UCSD-AML1 (cell line): ENCODE data around the gene METTL6.
"Not testable (repeated sequence)": the region's sequence is repeated elsewhere in the genome, so short reads cannot be mapped to it uniquely, and the experiment has no call there.

Experiments
- DNase-seq: peaks from one replicate; lab custom pipeline; 2025; ENCODE audit not compliant: unreplicated experiment; lab: John Stamatoyannopoulos, UW

The METTL6 gene

DNA sequence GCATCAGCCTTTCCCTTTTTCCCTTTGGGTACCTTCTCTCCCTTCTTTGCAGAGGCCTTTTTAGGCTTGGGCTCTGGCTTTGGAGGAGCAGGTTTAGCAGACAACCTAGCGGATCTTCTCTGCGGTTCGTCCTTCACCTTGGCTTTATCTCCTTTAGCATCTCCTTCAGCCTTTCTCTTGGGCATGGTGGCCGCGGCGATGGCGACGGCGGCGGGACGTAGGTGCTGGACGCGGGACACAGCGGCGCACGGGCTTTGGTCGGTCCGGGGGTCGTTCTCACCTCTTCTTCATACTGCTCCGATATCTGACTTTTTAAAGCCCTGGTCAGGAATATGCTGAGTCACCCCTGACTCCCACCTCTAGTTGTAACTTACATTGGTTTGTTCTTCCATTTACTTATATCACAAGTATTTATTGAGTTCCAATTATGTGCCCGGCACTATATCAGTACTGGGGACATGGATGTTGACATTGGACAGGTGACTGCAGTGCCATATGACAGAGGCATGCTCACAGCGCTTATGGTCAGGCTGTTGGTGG lies 51.8 kb downstream of the METTL6 start:
- DNase-seq, result no peak

DNA sequence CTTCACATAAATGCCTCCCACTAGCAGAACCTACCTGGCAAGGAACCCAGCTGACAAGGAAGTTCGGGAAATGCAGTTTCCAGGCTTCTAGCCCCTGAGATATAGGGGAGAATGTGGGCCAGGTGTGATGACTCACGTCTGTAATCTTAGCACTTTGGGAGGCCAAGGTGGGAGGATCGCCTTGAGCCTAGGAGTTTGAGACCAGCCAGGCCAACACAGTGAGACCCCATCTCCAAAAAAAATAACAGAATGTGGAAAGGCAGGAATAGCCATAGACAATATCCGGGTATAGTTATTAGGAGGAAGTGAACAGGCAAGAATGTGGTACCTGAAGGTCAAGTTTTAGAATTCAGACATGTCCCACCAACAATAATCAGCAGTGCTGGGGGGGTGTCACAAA lies 54.4 kb downstream of the METTL6 start:
- DNase-seq, result no peak

DNA sequence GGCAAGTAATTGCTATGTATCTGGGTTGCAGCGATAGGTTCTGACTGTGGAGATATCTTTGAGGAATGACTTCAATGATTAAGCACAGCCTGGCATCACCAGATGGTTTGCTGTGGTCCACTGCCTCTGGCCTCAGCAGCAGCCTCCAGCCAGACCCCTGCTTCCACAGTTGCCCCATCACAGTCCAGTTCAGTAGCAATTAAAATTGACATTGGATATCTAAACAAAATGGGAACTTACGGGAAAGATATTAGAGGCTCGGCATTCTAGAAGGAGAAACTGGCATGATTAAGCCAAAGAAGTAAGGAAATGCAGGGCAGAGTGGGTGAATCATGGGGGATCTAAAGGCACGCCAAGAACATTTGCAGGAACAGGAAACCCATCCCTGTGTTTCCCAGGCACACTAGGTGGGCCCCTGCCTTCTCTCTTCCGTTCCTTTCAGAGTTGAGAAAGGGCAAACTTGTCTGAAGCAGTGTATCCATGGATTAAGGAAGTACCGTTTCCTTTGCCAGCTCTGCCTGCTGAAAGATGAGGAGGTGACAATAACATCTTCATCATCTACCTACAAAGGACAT lies 58.7 kb downstream of the METTL6 start:
- no peak for DNase-seq

- DNase-seq, result no peak
These were observed 60.3 kb downstream of the METTL6 start for GRCh38 chr3:15367059-15367458.

- DNase-seq, result not testable (repeated sequence)
These were observed 63.3 kb downstream of the METTL6 start for GRCh38 chr3:15364078-15364477.

DNA sequence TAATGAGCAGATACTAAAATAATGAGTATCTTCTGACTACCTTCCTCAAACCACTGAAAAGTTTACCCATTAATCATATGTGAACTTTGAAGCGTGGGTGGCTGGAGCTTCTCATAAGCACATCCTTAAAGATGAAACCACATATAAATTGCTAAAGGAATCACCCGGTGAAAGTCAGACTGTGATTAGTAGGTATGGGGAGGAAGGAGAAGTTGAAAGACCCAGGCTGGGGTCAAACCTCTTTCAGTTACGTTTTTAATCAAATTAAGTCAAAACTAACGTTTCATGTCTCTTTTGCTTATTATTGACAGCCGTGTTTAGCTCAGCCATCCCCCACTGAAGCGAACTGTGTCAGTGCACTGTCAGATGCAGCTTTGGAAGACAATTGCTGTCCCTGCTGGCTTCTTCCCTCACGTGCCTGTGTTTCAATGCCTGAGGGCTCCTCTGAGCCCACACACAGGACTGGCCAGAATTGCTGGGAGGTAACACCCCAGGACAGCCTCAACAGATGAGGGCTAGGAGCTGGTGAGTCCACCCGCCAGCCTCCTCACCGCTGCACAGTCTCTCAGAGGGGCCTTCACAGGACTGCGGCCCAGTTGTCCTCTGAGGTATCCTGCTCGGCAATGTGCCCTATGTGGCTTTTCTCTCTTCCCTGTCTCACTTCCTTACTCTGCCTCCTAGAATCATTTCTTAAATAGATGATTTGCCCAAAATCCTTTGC lies 65.7 kb downstream of the METTL6 start:
- no peak for DNase-seq

DNA sequence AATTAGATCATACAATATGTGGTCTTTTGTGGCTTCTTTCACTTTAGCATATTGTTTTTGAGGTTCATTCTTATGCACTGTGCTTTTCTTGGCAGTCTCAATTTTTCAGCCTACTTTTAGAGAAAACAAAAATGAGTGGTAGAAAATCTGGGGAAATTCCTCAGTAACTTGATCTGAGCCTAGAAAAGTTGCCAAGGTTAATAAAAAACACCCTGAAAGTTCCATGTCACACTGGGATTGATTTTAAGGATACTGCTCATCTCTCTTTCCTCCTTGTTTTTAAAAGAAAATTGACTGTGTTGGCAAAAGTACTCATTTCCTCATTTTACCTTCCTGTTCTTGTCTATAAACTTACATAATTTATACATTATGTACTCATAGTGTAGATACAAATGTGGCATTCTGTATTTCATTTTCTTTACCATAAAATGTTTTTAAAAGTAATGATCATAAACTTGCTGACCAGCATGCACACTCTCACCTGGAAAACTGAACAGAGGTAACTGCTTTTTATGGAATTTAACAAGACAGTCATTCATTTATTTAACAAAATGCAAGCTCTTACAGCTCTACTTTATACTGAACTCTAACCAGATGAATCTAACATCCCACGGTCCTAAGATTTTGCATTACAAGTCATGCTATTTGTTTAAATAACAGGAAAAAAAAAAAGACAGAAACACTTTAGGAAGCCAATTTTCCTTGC lies 66.4 kb downstream of the METTL6 start:
- no peak for DNase-seq
